C4-2B (cell line): ENCODE data around the gene COL4A1.

Source experiments
- H3K27ac ChIP-seq: fragments of 450-650 bp; 2 replicates; pipeline ENCODE4 v1.5.1; 2017
- ZFX ChIP-seq: fragments of 450-650 bp; IDR thresholded peaks from 2 replicates; pipeline ENCODE4 v1.6.1; 2017
- TF ChIP-seq, protein P1 (sequence below): fragments of 450-650 bp; conservative IDR thresholded peaks from 2 replicates; pipeline ENCODE4 v1.5.1; 2017; ENCODE audit warnings: mild to moderate bottlenecking

Gene COL4A1

DNA sequence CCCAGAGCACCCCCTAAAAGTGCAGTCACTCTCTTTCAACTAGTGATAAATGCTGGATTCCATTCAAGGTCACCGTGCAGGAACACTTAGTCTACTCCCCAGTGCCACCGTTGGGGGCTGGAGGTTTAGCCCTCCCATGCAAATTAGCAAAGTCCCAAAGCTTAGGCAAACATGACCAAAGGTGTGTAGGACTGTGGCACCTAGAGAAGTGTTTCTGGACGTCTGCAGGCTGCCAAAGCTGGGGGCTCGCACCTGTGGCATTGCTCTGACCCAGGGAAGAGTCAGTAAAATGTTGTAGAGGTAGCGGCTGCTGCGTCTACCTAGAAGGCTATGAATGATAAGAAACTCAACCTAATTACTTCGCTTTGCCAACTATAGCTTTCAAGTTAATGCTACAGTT is 13.9 kb downstream of the COL4A1 start:
- TF ChIP-seq, protein P1, sequence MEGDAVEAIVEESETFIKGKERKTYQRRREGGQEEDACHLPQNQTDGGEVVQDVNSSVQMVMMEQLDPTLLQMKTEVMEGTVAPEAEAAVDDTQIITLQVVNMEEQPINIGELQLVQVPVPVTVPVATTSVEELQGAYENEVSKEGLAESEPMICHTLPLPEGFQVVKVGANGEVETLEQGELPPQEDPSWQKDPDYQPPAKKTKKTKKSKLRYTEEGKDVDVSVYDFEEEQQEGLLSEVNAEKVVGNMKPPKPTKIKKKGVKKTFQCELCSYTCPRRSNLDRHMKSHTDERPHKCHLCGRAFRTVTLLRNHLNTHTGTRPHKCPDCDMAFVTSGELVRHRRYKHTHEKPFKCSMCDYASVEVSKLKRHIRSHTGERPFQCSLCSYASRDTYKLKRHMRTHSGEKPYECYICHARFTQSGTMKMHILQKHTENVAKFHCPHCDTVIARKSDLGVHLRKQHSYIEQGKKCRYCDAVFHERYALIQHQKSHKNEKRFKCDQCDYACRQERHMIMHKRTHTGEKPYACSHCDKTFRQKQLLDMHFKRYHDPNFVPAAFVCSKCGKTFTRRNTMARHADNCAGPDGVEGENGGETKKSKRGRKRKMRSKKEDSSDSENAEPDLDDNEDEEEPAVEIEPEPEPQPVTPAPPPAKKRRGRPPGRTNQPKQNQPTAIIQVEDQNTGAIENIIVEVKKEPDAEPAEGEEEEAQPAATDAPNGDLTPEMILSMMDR: no peak
- no peak for TF ChIP-seq ZFX
- no peak overlapping the region for H3K27ac ChIP-seq

DNA sequence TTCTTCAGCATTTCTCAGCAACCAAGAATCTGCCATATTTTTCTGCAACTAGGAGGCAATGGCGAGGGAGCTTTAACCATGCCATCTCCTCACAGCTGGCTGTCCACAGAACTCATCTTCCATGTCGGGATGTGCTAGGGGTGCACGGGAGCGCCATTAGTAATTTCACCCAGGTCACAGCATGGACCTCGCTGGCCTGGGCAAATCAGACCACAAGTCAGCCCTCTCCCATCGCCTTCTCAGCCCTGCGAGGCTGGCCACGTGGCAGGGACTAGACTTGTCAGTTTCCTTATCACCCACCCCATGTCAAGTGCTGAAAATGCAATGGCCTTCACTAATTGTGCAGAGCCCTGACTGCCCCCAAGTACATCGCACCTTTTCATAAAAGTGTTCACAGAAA is 15.7 kb downstream of the COL4A1 start:
- no peak overlapping the region for H3K27ac ChIP-seq
- no peak for TF ChIP-seq ZFX
- TF ChIP-seq, protein P1: no peak

DNA sequence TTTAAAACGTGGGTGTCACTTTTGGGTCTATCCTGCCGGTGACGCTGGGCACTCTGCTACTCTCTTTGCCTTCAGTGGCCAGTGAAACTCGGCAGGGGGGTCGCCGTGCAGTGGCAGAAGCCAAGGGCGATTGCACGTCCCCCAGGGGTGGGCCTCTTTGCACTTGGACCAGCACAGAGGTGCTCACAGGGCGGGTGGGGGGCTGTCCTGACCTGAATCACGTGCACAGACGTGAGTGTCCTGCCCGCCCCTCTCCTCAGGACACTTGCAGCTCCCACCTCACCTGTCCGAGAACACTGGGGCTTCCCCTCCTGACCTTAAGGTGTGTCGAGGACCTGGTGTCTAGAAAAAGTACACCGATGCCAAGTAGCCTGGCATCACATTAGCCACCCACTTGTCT is 16.1 kb downstream of the COL4A1 start:
- TF ChIP-seq, protein P1: no peak
- H3K27ac ChIP-seq: no peak overlapping the region

DNA sequence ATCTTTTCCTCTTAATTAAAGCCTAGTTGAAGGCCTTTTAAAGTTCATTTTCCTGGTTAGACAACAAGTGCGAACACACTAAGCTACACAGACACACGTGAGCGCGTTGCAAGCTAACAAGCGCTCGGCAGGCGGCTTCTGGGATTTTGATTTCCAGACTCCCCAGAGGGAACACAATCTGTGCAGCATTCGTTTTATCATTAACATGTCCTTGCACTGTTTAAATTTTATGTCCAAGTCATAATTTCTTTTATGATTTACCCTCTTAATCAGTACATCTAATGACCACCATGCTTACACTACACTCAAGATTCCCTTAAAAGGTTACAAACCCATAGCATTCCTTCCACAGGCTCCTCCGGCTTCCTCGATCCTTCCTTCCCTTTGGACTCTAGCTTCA is 16.8 kb downstream of the COL4A1 start:
- no peak overlapping the region for H3K27ac ChIP-seq
- TF ChIP-seq ZFX: no peak
- TF ChIP-seq, protein P1: no peak

DNA sequence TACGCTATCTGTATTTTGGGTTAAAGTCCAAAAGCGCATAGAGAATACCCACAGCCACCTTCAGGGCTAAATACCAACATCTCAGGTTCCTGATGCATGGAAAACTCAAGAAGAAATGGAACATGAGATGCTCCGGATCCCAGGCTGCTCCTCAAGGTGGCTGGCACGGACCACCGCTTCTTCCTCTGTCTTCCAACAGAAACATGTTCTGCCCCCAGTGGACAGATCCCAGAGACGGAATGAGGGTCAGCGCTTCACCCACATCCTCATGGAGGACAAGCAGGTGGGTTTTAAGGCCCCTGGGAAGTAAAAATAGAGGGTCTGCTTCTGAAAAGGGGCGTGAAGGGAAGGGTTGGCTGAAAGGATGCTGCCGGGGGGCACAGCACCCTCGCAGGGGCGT is 17.3 kb downstream of the COL4A1 start:
- no peak overlapping the region for H3K27ac ChIP-seq
- TF ChIP-seq, protein P1: no peak

DNA sequence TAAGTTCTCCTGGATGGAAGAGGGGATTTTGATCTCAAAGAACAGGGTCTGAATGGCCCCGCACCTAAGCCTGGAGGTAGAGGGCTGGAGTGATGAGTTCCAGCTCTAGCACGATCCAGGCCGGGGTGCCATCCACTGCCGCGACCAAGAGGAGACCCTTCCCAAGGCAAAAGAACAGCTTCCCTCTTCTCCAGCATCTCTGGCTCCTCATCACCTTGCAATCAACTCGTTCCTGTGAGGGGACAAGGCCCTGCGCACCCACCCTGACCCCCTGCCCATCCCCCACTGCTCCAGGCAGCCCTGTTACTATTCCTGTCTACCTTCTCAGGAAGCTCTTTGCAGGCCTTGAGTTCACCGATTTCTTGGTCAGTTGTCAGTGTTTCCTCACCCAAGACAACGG is 17.8 kb downstream of the COL4A1 start:
- TF ChIP-seq, protein P1: no peak
- TF ChIP-seq ZFX: no peak
- H3K27ac ChIP-seq: no peak overlapping the region

DNA sequence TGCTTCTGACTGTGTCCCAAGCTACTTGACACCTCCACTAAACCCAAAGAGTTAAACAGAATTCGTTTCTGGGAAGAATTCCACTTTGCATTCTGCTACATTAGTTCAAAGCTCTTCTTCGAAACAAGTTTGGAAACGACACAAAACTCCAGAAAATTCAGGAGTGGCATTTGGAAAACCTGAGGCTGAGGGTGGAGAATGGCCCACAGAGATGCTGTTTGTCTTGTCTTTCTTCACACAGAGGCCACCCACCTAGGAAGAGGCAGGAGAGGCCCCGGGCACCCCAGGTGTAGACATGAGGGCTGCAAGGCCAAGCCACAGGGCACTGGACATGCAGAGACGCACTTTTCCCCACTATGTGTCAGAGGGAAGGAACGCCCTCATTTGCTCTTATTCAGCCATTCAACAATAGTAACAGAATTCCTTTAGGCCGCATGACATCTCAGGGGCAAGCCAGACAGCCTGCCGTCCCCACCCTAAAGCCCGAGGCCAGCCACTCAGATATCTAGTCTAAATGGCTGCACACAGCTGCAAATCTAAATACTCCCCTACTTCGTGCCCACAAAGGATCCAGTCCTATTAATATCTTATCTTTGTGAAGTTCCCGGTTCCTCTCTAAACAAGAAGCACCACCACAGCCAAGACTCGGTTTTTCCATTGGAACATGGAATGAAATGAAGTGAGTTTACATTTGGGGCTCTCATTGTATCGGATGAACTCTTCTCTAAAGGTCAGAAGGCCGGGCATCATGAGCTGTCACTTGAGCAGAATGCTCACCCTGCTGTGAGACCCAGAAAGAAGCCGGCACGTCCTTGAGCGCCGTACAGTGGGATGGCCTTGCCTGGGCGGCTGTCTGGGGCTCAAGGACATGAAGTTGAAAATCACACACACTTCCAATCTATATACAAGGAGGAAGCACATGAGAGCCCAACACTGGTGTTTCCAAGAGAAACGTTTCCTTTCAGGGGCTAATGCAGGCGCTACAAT is 19.8 kb downstream of the COL4A1 start:
- H3K27ac ChIP-seq: no peak overlapping the region

More for the DNA sequence above, 19.8 kb downstream of the COL4A1 start:
- TF ChIP-seq ZFX: no peak
- TF ChIP-seq, protein P1: no peak
